ENCODE measurements around the gene ECT2L. TPM values are rescaled to one million over a fixed set of nuclear protein-coding genes. Genes with fewer than 3 reads are reported as not detected.

The ECT2L gene
- total and polyA plus RNA-seq, 2 of the 4 experiments (the other 2 are of a cell fraction) = not detected

GRCh38 chr6:138896104-138896756, 100.3 kb downstream of the ECT2L start:
- Histone ChIP-seq H2BK20ac (ENCODE audit: low read depth, low read length) (no peak overlapping the region), H2AFZ (replicated peaks; ENCODE audit: low read length, poor library complexity) (no peak overlapping the region), H3K56ac (ENCODE audit: extremely low read depth, insufficient read depth, low read length) (no peak overlapping the region), H3K27me3 (ENCODE audit: control insufficient read depth, insufficient read depth, low read length) (no peaks in the 10 kb centered on the region), H3K9ac (ENCODE audit: low read depth, low read length) (no peak overlapping the region), H2BK15ac (ENCODE audit: low read depth, low read length) (no peak overlapping the region), H3K18ac (ENCODE audit: low read depth, low read length) (no peak overlapping the region), H3K14ac (replicated peaks; ENCODE audit: low read depth, low read length) (no peak overlapping the region), H2BK5ac (ENCODE audit: low read depth, low read length, poor library complexity, severe bottlenecking) (no peak overlapping the region), H4K5ac (ENCODE audit: low read depth, low read length) (no peak overlapping the region), H3K79me1 (ENCODE audit: low read depth in 1 of 2, low read length in 2 of 2) (no peaks in the 10 kb centered on the region; a peak in 1 of 4 replicates), H2AK5ac (ENCODE audit: low read depth, low read length) (no peak overlapping the region), H3K23ac (ENCODE audit: low read depth, low read length) (no peak overlapping the region), H3K36me3 (ENCODE audit: control insufficient read depth, insufficient read depth, low read length) (peaks cover 3% of the 10 kb centered on the region; the same call in 1 of the 2 replicates), H3K4me2 (ENCODE audit: low read depth, low read length) (no peak overlapping the region), H4K91ac (ENCODE audit: insufficient read depth, low read depth, low read length) (no peak overlapping the region), H2BK120ac (ENCODE audit: low read depth, low read length) (no peak overlapping the region), H4K20me1 (ENCODE audit: insufficient read depth, low read length) (no peaks in the 10 kb centered on the region), H3K4me1 (ENCODE audit: control insufficient read depth, insufficient read depth, low read length) (no peaks in the 10 kb centered on the region), H4K8ac (ENCODE audit: low read depth in 2 of 2, low read length in 2 of 2) (no peak overlapping the region), H3K27ac (ENCODE audit: insufficient read depth, low read length) (no peak overlapping the region), H3K9me3 (ENCODE audit: control insufficient read depth, insufficient read depth, low read length) (no peaks in the 10 kb centered on the region), H3K4ac (ENCODE audit: low read depth, low read length) (no peak overlapping the region), H3K4me3 (ENCODE audit: insufficient read depth, low read depth, low read length) (no peak overlapping the region), H3K9me1 (ENCODE audit: insufficient read depth, low read length) (no peaks in the 10 kb centered on the region), H2AK9ac (replicated peaks; ENCODE audit: low read depth, low read length, poor library complexity) (no peak overlapping the region)
- DNase-seq = no peak
- BruUV-seq (replicated peaks) = no TSS peak
- dilution Hi-C loops (cut with HindIII; ENCODE audit: low sequenced_read_pairs, unreplicated experiment) (no loop called here), intact Hi-C loops (cut with micrococcal nuclease) (no loop called here), in situ Hi-C loops (cut with MboI; ENCODE audit: low sequenced_read_pairs) (no loop called here)
- ChIA-PET CTCF (interaction anchor here (0.6 kb wide), 1 partner anchor 60 kb away, joined by 4 read pairs; no protein-coding TSS in a partner anchor), POLR2A (ENCODE audit: unreplicated experiment) (no interaction called here)
- ATAC-seq (ENCODE audit: low read depth) = no peak
- TF ChIP-seq ELK1 (IDR thresholded peaks at IDR 0.05; ENCODE audit: borderline replicate concordance, low read depth, low read length) = no peak
- no peak for TF ChIP-seq MAFK (IDR thresholded peaks at IDR 0.05; ENCODE audit: low read depth, low read length)
- TF ChIP-seq FOS (IDR thresholded peaks at IDR 0.05; ENCODE audit: low read depth, low read length) = no peak
- WGBS, 2 experiments (ENCODE audit: extremely low coverage in 2 of 2, insufficient read length in 1 of 2) = 100% methylated on average over 4 of the region's 8 CpGs; no CpG with 5 or more reads in 1 of the 2 experiments
